GM12875 (cell line): ENCODE measurements around the gene RHBDD2.

ENCODE experiments used
- H3K4me3 ChIP-seq: one replicate; pipeline ENCODE4 v1.5.1; 2011; ENCODE audit warnings: low read depth, low read length, control low read depth
- TF ChIP-seq, protein P1 (sequence below): IDR thresholded peaks from 2 replicates; pipeline ENCODE4 v1.5.1; 2011; ENCODE audit warnings: low read depth, mild to moderate bottlenecking, control low read depth, inconsistent platforms, low read length, moderate library complexity, borderline replicate concordance; ENCODE audit not compliant: insufficient read depth

RHBDD2 gene

DNA sequence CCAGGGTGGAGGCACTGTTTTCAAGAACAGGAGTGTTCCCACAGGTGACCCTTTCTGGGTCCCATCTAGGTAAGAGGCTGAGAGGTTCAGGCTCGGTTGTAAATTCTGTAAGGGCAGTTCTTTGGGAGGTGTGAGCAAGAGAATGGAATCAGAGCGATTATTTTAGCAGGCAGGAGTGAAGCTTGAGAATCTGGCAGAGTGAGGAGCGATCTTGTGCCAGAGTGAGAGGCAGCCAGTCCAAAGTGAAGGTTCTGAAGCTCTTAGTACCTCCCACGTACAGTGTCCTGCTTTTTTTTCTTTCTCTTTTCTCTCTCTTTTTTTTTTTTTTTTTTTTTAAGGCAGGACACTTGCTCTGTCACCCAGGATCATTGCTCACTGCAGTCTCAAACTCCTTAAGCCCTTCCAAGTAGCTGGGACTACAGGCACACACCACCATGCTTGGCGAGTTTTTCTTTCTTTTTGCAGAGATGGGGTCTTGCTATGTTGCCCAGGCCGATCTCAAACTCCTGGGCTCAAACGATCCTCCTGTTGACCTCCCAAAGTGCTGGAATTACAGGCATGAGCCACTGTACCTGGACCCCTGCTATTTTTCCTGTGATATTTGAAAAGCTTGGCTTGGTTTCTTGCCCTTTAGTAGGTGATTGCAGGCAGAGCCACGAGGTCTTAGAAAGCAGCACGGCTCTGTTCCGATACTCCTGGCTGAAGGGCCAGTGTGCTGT lies 47.0 kb downstream of the RHBDD2 start:
- H3K4me3 ChIP-seq = no peak overlapping the region
- TF ChIP-seq, protein P1, sequence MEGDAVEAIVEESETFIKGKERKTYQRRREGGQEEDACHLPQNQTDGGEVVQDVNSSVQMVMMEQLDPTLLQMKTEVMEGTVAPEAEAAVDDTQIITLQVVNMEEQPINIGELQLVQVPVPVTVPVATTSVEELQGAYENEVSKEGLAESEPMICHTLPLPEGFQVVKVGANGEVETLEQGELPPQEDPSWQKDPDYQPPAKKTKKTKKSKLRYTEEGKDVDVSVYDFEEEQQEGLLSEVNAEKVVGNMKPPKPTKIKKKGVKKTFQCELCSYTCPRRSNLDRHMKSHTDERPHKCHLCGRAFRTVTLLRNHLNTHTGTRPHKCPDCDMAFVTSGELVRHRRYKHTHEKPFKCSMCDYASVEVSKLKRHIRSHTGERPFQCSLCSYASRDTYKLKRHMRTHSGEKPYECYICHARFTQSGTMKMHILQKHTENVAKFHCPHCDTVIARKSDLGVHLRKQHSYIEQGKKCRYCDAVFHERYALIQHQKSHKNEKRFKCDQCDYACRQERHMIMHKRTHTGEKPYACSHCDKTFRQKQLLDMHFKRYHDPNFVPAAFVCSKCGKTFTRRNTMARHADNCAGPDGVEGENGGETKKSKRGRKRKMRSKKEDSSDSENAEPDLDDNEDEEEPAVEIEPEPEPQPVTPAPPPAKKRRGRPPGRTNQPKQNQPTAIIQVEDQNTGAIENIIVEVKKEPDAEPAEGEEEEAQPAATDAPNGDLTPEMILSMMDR = no peak

DNA sequence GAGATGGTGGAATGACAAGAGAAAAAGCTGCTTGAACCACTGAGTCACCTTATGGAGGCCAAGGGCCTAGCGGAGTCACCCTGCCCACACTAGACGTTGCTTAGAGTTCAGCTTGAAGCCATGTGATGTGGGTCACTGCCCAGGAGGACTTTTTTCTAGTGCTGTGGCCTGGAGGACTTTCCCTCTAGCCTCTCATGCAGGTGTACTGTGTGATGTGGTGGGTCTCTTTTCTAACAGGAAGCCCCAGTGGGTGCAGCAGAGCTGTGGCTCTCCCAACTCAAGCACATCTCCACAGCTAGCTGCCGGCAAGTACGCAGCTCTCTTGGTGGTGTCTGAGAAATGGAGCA lies 49.7 kb downstream of the RHBDD2 start:
- TF ChIP-seq, protein P1 = no peak

DNA sequence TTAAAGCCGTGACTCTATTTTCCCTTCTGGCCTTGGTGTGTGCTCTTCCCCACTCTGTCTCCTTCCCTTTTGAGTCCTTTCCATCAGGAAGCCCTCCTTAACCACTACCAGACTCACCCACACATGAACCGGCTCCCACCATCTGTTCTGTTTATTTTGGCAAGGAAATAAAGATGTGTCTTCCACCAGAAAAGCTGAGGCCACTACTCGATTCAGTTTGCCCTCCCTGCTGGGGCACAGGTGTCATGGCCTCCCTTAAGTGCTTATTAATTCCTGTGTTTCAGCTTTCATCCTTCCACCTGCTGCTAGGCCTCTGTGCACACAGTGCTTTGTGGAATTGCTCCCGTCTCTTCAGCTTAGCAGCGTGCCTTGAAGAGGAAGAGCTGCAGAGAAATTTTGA lies 52.8 kb downstream of the RHBDD2 start:
- H3K4me3 ChIP-seq = no peak overlapping the region
- TF ChIP-seq, protein P1 = no peak

More for the DNA sequence above, 49.7 kb downstream of the RHBDD2 start:
- H3K4me3 ChIP-seq = no peak overlapping the region

DNA sequence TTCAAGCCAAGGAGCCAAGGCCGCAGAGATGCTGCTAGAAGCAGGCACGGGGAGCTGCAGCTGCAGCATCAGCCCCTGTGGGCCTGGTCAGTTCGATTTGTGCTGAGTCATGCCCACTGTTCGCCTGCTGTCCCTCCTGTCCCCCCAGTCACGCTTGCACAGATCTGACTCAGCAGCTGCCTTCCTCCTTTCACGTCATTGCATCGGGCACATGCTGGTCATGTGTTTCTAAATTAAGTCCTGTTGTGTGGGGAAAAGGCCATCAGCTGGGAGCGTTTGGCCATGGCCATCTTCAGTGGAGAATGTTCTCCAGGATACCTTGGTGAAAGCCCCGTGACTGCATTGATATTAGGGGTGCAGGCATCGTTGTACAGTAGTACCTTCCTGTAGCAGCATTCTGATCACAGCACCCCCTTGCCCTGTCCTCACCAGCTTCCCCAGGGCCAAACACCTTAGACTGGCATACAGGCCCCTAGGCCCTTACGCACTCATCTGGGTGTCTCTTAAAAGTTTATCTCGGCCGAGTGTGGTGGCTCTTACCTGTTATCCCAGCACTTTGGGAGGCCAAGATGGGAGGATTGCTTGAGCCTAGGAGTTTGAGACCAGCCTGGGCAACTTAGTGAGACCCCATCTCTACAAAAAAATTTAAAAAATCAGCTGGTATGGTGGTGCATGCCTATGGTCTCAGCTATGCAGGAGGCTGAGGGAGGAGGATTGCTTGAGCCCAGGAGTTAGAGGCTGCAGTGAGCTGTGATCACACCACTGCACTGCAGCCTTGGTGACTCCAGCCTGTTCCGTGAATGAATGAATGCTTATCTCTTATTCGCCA lies 59.3 kb downstream of the RHBDD2 start:
- TF ChIP-seq, protein P1 = no peak
- no peak overlapping the region for H3K4me3 ChIP-seq
